ENCODE data around the gene HCRTR2.

GRCh38 chr6:55220961-55221360, 46.6 kb downstream of the HCRTR2 start:
- TF ChIP-seq POLR2A (IDR thresholded peaks at IDR 0.05) (no peak), CTCF (IDR thresholded peaks at IDR 0.05) (no peak)
